ENCODE data around the gene VPS16.
"Not testable (repeated sequence)": the region's sequence is repeated elsewhere in the genome, so short reads cannot be mapped to it uniquely, and the experiment has no call there.

VPS16 gene

DNA sequence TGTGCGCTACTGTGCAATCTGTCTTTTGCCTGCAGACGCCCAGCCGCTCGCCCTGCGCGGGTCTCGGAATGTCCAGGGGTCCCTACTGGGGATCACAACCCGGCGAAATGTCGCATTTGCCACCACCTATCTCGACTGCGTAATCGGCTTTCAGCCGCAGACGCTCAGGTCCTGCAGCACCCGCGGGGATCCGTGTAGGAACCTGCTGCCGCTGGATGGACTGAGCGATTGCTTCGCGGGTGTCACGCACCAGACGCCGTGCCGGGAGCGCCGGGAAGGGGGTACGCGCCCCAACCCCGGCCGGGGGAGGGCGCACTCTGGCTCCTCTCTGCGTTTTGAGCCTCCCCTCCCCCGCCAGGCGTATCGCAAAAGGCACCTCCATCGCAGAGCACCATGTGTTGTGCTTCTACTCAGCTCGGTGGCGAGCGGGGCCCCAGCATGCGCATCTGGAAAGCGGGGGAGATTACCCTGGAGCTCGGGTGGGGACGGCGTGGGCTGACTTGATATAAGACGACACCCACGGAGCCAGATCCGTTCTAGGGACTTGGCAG lies 32.0 kb downstream of the VPS16 start:
- DNase-seq, result peak; percentile 68 to 70

DNA sequence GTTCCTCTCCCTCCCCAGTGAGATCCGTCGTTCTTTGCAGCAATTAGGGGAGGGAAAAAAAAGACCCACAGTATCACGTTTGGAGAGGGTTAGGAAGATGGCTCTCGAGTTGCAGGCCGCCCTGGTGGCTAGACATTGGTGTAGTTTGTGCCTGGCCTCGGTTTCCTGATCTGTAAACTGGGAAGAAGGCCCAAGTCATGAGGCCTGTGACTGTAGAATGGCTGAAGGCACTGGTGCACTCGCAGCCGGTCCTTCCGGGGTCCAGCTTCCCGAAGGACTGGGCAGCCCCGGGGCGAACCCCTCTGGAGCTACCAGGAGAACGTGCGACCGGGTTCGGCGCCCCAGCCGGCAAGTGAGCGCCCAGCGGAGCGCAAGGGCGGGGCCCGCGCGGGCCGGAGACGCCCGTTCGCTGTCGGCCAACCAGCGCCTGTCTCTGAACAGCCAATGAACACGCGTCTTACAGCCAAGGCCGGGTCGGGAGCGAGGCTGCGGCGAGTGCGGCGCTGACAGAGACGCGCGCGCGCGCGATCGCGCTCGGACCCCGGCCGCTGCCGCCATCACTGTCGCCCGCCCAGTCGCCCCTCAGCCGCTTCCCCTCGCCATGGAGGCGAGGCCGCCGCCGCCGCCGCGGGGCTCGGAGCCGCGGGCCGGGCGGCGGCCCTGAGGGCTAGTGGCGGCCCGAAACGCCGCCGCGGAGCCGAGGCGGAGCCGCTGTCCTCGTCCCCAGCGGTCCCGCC lies 32.6 kb downstream of the VPS16 start, which contains the start of gene PTPRA:
TSS of gene PTPRA (plus strand) at position 472 of the 737 bp plus-strand sequence. CDS start 90,797 bp downstream, outside the sequence.
- DNase-seq, result peak; percentile 89 to 91

DNA sequence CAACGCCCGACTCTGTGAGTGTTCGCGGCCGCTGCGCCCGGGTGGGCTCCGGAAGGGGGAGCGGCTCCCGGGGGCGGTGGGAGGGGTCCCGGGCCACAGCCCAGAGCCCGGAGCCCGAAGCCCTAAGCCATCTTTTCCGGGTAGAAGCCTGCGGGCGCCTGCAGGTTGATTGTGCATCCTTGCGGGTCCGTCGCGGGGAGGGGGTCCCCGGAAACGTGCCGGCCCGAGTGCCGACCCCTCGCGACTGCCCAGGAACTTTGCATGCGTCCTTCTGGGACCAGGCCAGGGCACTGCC lies 33.1 kb downstream of the VPS16 start:
- DNase-seq, result peak; percentile 28 to 50

DNA sequence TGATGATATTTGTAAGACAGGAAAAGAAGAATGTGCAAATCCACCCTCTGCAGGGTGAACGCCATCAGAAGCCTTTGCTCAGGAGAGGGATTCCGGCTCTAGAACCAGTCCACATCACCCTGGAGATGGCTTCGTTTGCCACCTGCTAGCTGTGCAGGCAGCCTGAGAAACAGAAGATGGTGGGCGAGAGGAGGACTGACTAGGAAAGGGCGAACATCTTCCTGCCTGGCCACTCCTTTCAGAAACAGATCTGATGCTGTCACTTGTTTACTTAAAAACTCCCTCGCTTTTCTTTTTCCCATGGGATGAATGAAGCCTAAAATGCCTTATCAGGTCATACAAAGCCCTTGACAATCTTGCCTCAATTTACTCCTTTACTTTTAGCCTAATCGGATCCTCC lies 33.9 kb downstream of the VPS16 start:
- no peak for DNase-seq

DNA sequence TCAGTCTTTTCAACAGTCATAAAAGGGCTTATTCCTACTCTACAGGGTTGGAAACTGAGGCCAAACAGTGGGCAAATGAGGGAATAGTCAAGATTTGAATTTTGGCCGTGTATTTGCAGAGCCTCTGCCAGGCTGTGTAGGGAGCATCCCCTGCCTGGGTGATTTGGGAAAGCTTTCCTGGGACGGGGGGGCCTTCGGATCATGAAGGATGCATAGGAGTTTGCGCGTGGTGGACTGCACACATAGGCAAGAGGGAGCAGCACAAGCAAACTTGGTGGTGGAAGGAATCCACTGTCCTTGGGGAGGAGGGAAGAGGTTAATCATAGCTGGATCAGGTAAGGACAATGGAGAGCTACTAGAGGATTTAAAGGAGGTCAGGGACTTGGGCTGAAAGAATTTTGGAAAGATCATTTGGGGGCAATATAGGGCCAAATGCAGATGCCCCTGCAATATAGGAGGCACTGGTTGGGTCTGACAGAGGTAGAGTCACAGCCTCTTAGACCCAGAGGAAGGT lies 35.2 kb downstream of the VPS16 start:
- no peak for DNase-seq

DNA sequence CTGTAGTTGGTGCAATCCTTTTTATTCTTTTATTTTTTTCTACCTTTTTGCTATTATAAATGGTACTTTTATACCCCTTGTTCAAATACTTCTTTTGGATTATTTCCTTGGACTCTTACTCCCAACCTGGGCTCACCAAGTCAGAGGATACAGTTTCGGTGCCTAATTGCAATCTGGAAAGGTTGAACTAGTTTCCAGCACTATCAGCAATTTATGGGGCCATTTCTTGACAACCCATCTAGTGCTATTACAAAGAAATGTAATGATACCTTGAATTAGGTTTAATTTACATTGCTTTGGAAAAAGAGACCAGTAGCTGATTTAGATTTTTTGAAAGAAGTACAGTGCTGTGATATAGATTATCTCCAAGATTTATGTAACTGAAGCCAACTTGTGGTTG lies 38.0 kb downstream of the VPS16 start:
- DNase-seq, result no peak

DNA sequence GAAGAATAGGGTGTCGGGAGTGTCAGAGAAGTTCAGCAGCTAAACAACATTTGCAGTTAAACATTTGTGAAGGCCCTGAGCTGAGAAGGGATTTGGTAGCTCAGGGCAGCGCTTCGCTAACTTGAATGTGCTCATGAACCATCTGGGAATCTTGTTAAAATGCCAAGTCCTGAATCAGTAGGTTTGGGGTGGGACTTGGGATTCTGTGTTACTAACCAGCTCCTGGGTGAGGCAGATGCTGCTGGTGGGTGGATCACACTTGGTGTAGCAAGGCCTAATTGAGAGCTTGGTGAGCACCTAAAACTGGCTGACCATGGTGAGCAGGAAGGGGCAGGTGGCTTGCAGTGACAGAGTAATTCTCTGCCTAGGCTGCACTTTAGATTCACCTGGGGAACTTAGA lies 38.6 kb downstream of the VPS16 start:
- DNase-seq, result no peak

DNA sequence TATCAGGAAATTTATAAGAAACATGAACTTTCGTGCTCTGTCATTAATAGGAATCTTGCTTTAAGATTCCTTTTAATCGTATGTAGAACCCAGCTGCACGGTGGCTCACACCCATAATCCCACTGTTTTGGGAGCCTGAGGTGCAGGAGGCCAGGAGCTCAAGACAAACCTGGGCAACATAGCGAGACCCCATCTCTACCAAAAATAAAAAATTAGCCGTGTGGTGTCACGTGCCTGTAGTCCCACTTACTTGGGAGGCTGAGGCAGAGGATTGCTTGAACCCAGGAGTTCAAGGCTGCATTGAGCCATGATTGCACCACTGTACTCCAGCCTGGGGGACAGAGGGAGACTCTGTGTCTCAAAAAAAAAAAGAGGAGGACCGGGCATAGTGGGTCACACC lies 40.1 kb downstream of the VPS16 start:
- DNase-seq, result no peak

DNA sequence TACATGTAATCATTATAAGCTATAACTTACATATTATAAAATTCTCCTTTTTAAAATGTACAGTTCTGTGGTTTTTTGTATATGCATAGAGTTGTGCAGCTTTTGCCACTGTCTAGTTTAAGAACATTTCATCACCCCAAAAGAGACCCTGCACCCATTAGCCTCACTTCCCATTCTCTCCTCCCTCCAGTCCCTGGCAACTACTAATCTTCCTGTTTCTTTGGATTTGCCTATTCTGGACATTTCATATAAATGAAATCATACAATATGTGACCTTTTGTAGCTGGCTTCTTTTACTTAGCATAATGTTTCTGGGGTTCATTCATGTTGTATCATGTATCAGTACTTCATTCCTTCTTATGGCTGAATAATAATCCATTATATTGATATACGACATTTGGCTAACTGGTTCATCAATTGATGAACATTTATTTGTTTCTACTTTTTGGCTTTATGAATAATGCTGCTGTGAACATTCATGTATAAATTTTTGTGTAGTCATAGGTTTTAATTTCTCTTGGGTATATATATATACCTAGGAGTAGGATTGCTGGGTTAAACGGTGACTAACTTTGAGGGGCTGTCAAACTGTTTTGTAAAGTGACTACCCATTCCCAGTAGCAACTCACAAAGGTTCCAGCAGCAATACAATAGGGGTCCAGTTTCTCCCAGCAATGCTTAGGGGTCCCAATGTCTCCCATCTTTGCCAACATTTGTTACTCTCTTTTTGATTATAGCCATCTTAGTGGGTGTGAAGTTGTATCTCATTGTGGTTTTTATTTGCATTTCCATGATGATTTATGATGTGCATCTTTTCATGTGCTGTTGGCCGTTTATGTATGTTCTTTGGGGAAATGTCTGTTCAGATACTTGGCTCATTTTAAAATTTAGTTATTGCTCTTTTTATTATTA lies 43.4 kb downstream of the VPS16 start:
- DNase-seq, result no peak

DNA sequence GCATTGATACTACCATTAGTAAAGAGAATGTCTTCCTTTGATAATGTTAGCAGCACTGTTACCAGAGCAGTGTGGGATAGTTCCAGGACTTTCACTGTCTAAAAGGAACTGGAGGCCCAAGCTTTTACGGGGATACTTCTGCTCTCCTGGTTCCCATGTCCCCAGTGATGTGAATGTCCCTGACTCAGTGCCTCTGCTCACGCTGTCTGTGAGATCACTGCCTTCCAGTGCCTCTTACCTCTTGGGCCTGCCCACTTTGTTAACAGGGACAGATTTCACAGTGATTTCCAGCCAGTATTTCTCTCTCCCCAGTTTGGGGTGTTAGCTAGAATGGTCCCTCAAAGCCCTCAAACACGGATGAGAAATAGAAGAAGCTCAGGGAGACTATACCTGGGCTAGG lies 47.2 kb downstream of the VPS16 start:
- DNase-seq, result no peak

DNA sequence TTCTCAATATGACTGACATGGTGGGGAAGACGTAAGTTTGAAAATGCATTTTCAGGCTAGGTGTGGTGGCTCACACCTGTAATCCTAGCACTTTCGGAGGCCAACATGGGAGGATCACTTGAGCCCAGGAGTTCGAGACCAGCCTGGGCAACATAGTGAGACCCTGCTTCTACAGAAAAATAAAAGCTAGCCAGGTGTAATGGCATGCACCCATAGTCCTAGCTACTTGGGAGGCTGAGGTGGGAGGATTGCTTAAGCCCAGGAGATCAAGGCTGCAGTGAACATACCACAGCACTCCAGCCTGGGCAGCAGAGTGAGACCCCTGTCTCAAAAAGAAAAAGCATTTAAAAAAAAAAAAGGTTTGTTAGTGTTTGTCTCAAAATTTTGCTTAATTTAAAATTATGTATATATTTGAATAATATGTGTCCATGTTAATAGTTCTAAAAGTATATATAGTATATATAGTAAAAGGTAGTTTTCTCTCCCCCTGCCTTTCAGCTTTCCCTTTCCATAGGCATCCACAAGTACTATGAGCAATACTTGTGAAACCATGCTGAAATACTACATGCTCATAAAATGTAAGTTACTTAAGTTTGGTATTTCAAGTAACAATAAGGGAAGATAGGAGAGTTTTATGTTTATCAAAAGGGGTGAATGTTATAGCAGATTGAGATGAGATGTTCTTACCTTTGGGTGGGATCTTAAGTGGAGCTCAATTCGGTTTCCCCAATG lies 47.8 kb downstream of the VPS16 start:
- DNase-seq, result no peak

DNA sequence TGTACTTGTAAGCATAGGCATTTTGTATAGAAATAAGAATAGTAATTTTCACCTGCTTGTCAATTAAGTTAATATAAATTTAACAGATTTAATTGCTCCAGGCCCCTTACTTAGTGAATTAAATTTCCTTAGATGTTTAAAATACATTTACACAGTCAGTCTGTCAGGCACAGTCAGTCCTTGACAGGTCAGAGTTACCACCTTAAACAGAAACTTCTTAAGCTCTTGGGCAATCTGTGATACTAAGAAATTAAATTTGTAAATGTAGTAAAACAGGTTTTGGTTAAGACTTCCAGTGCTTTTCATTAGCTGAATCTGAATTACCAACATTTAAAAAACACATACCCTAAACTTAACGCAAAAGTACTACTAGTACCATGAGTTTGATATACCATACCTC lies 48.7 kb downstream of the VPS16 start:
- DNase-seq, result no peak

DNA sequence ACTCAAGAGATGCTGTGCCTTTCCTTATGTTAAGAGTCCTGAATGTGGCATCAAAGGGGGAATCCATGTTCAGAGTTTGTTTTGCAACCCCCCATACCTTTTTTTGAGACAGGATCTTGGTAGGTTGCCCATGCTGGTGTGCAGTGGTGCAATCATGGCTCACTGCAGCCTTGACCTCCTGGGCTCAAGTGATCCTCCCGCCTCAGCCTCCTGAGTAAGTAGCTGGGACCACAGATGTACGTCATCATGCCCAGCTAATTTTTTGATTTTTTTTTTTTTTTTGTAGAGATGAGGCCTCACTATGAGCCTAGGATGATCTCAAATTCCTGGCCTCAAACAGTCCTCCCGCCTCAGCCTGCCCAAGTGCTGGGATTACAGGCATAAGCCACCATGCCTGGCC lies 49.3 kb downstream of the VPS16 start:
- no peak for DNase-seq

DNA sequence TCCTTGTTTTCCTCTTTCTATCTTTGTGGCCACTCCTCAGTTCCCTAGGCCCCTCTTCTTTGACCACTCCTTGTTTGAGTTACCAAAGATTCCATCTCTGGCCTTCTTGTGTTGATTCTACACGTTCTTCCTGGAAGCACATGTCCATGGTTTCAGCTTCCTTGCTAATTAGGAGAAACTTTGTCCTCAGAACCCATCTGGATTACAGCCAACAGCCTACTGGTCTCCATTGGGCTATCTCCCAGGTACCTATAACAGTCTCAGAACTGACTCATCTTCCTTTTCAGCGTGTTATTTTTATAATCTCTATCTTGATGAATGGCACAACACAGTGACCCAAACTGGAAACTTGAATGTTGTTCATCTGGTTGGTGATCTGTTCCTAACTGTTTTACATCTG lies 50.2 kb downstream of the VPS16 start:
- no peak for DNase-seq

DNA sequence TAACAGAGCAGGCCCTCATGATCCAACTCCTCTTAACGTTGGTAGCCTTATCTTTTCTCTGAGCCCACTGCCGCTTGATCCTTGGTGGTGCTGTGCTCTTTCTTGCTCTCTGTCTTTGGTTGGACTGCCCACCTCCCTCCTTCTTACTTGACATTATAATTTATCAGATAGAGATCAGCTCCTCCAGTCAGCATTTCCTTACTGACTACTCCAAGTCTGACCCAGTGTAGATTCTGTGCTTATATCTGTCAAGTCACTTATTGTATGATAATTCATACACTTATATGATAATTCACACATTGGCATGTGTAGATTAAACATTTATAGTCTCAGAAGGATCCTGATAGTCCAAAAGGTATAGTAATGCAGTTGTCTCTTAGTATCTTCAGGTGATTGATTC lies 50.8 kb downstream of the VPS16 start:
- no peak for DNase-seq

DNA sequence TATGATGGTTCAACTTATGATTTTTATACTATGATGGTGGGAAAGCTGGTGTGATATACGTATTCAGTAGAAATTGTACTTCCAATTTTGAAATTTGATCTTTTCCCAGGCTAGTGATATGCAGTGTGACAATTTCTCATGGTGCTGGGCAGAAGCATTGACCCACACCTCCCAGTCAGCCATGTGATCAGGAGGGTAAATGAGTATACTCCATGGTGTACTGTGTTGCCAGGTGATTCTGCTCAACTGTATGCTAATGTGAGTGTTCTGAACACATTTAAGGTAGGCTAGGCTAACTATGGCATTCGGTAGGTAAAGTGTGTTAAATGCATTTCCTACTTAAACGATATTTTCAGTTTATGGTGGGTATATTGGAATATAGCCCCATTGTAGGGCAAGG lies 51.8 kb downstream of the VPS16 start:
- DNase-seq, result no peak

DNA sequence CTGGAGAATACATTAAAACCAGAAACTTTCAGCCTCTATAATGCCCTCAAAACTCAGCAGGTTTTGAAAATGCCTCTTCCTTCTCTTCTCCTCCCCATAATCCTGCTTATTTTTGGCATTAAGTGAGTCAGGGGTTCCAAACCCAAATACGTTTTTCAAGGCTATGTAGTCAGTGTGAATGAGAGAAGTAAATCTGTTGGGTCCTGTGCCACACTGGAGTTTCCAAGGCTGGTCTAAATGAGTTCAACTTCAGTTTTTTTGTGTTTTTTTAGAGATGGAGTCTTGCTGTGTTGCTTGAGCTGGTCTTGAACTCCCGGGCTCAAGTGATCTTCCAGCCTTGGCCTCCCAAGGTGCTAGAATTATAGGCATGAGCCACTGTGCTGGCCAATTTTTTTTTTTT lies 53.7 kb downstream of the VPS16 start:
- DNase-seq, result no peak

DNA sequence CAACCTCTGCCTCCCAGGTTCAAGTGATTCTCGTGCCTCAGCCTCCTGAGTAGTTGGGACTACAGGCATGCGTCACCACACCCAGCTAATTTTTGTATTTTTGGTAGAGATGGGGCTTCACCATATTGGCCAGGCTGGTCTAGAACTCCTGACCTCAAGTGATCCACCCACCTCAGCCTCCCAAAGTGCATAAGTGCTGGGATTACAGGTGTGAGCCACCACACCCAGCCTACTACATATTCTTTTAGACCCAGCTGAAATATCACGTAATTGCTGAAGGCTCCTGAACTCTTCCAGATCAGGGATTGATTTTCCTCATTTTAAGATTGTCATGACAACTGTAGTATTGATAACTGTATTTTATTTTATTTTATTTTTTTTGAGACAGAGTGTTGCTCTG lies 54.6 kb downstream of the VPS16 start:
- DNase-seq, result not testable (repeated sequence)

DNA sequence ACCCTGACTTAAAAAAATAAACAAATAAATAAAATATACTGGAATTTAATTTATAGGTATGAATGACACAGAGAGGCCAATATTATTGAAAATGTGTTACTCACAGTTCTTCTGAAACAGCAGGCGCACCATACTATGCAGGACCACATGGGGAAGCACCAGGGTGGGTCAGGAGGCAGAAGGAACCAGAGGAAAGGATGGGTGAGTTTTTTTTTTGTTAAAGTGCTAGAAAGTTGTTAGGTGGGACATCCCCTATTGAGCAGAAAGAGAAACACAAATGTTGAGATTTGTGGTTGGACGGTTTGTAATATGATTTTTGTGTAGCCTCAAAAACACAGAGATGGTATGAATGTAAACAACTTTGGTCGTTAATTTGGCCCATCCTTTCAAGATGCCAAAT lies 58.7 kb downstream of the VPS16 start:
- no peak for DNase-seq

DNA sequence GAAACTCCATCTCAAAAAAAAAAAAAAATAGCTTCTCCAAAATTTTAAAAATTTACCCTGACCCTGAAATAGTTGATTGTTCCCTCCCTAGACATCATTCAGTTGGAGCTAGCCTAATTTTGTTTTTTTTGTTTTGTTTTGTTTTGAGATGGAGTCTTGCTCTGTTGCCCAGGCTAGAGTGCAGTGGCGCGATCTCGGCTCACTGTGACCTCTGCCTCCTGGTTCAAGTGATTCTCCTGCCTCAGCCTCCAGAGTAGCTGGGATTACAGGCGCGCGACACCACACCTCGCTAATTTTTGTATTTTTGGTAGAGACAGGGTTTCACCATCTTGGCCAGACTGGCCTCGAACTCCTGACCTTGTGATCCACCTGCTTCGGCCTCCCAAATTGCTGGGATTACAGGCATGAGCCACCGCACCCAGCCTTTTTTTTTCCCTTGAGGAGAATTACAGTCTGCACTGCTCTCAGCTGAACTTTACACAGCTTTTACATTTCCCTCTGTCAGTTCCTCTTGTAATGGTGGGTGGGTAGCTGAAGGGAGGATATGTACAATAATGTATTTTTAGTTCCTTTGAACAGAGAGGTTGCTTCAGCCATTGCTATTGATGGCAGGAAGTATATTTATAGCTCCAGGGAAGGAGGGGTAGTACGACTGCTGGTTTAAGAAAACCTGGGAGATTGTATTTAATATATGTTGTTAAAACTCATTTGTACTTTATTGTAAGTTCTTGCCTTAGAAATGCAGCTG lies 60.5 kb downstream of the VPS16 start:
- no peak for DNase-seq

DNA sequence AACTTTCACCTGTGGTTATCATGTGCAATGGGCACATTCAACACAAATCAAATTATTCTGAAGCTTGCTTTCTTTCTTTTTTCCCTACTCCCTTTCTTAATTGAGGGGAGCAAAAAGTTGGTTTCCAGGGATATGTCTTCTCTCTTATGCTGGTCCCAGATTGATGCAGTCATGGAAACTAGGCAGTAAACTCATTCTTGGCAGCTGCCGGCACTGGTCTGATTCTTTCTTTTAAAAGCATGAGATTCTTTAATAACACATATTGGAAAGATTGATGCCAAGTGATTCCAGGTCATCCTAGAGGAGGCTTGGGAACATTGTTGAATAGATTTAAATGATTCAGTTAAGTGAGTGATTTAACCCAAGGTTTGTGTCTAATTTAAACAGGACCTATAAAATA lies 61.7 kb downstream of the VPS16 start:
- DNase-seq, result no peak

DNA sequence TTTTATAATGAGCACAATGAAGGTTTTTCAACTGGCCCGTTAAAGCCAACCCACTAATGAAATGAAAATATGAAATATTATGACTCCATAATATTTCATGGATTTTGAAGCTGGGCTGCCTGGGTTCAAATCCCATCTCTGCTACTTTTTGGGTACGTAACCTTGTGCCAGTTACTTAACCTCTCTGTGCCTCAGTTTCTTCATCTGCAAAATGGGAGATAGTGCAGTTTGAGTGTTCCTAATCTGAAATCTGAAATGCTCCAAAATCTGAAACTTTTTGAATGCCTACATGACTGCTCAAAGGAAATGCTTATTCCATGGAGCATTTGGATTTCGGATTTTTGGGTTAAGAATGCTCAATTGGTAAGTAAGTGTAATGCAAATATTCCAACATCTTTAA lies 62.3 kb downstream of the VPS16 start:
- DNase-seq, result no peak
